Measurements from ENCODE around the gene STAT4.

DNA sequence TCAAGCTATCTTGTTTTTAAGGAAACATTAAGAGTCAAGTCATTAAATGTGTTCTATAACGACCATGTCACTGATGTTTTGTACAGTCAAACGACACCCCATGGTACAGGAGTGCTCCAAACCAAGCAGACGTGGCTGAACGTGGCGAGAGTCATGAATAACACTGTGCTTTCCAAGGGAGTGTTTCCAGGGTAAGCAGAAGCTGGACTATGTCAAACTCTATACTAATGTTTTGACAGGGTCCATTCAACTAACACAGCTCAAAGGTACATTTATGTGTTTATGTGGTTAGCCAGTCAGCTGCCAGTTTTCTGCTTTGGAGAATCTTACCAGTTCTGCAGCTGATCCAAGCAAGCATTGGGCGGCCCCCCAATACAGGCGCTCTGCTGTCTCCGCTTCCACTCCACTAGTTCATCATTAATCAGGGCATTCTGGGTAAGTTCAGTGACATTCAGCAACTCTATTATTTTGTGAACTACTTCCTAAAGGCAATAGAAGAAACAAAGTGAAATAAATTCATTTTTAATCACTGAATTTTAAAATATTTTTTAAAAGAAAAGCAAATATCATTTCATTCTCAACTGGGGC is 153.2 kb downstream of the STAT4 start:
- TF ChIP-seq CTCF (IDR thresholded peaks at IDR 0.05; ENCODE audit: low read depth, low read length, missing input control) (no peak), JUND (IDR thresholded peaks at IDR 0.05) (no peak), YY1 (IDR thresholded peaks at IDR 0.05) (no peak), RXRA (IDR thresholded peaks at IDR 0.05) (no peak), TAF1 (conservative IDR thresholded peaks at IDR 0.05) (no peak), ATF3 (IDR thresholded peaks at IDR 0.05) (no peak), REST (IDR thresholded peaks at IDR 0.05) (no peak), NR2F2 (IDR thresholded peaks at IDR 0.05) (no peak), RAD21 (IDR thresholded peaks at IDR 0.05) (no peak)

Data from liver (tissue), 3 donors.